Choroid plexus epithelial cell (primary cell): ENCODE results near the gene ZNF526.
A peak's percentile ranks its signal among the peaks of the same experiment; 100 is the strongest.

Experiments used
- DNase-seq: peaks from one replicate; pipeline ENCODE4 v3.0.0-alpha.2; 2010; ENCODE audit warnings: low read depth
- H3K4me3 ChIP-seq: 2 replicates; pipeline ENCODE4 v1.5.1; 2011; ENCODE audit warnings: low read depth, mild to moderate bottlenecking, control low read depth, low read length, moderate library complexity
- CTCF ChIP-seq: conservative IDR thresholded peaks from 2 replicates; pipeline ENCODE4 v1.5.1; 2011; ENCODE audit warnings: low read depth, mild to moderate bottlenecking, control low read depth, inconsistent platforms, low read length, moderate library complexity

Gene ZNF526

GRCh38 chr19:42212886-42213285, 7.2 kb upstream of the ZNF526 start:
- no peak overlapping the region for H3K4me3 ChIP-seq
- no peak for TF ChIP-seq CTCF
- DNase-seq = no peak

- no peak for TF ChIP-seq CTCF
- no peak for DNase-seq
- H3K4me3 ChIP-seq = no peak overlapping the region
Observed at GRCh38 chr19:42214810-42215485, 5.2 kb upstream of the ZNF526 start.

- H3K4me3 ChIP-seq = peak overlapping the region; percentile 95
- DNase-seq = peak; percentile 52
- TF ChIP-seq CTCF = no peak
Observed at GRCh38 chr19:42216653-42217519, 3.2 kb upstream of the ZNF526 start.

- H3K4me3 ChIP-seq = peak within 1 kb of the TSS; percentile 95
- DNase-seq = peak; percentile 96
- no peak for TF ChIP-seq CTCF
Observed at GRCh38 chr19:42217520-42218437, 2.3 kb upstream of the ZNF526 start, which contains the start of gene DEDD2. DEDD2 (minus strand) TSS chr19:42217677; CDS start chr19:42217007, 670 bp downstream.

- no peak for TF ChIP-seq CTCF
- no peak for DNase-seq
- peak overlapping the region; percentile 97 for H3K4me3 ChIP-seq
Observed at GRCh38 chr19:42220751-42221097, 612 bp downstream of the ZNF526 start.

- no peak overlapping the region for H3K4me3 ChIP-seq
- no peak for TF ChIP-seq CTCF
- no peak for DNase-seq
Observed at GRCh38 chr19:42224940-42225717, 5.0 kb downstream of the ZNF526 start.
